HCT116 (cell line): ENCODE measurements around the gene CST11. TPM values are rescaled to one million over a fixed set of nuclear protein-coding genes. Genes with fewer than 3 reads are reported as not detected.

Source experiments
- ATAC-seq: fragments of 200-7000 bp; cut with Tn5 transposase; 2 replicates; pipeline ENCODE4 v1.9.1; 2020; ENCODE audit warnings: mild to moderate bottlenecking, moderate library complexity
- BruUV-seq: library from RNA; stranded (reverse); fragments of 400-500 nt; replicated peaks from 2 replicates; lab custom pipeline; 2021; lab: Mats Ljungman, UMichigan
- CTCF ChIA-PET: fragments of 300-600 bp; sonication (Branson Sonifier 250); formaldehyde crosslinking; loops from one replicate; lab custom pipeline; 2021; ENCODE audit warnings: antibody characterized with exemption; lab: Charles Lee
- POLR2A ChIA-PET: fragments of 300-600, 350-600 bp; sonication (Branson Sonifier 250); formaldehyde crosslinking; loops from one replicate; lab custom pipeline; 2021; ENCODE audit warnings: antibody characterized with exemption; lab: Charles Lee
- RAD21 ChIA-PET, 2 experiments: fragments of 300-600 bp; sonication (Branson Sonifier 250); formaldehyde crosslinking; loops; one replicate each; lab custom pipeline; 2023; ENCODE audit warnings: low total read pairs in 2 of 2; ENCODE audit not compliant: uncharacterized antibody in 2 of 2, unreplicated experiment in 2 of 2, low non-redundant PET in 1 of 2; lab: Charles Lee
- DNase-seq: peaks from one replicate; pipeline ENCODE4 v3.0.0-alpha.2; 2010; ENCODE audit warnings: low read depth, low spot score
- H2AFZ ChIP-seq: fragments of 200-600 bp; shearing (Covaris generic), sonication (generic); 2 replicates; pipeline ENCODE4 v1.6.1; 2017; ENCODE audit warnings: low read depth, mixed run types, mixed read lengths, antibody characterized with exemption, low read length; ENCODE audit not compliant: poor library complexity, severe bottlenecking
- H3K27ac ChIP-seq: 2 replicates; pipeline ENCODE4 v1.5.1; 2012; ENCODE audit warnings: low read depth, low read length
- H3K27me3 ChIP-seq: fragments of 200-600 bp; sonication (generic); 2 replicates; pipeline ENCODE4 v1.6.1; 2016; ENCODE audit warnings: mixed run types, low read length, mixed read lengths; ENCODE audit not compliant: insufficient read depth
- H3K36me3 ChIP-seq, 2 experiments: fragments of 200-500 bp in 1 of 2; fragments of 200-600 bp in 1 of 2; sonication (Bioruptor generic) in 1 of 2; sonication (generic) in 1 of 2; 2 replicates each; pipeline versions ENCODE4 v1.5.1 to v1.6.1; 2014 to 2016; ENCODE audit warnings: low read length in 2 of 2, inconsistent platforms in 1 of 2, mixed read lengths in 1 of 2, mixed run types in 1 of 2; ENCODE audit not compliant: insufficient read depth in 2 of 2, control insufficient read depth in 1 of 2
- H3K4me1 ChIP-seq, 2 experiments: fragments of 200-600 bp in 1 of 2; sonication (generic) in 1 of 2; 2 replicates each; pipeline versions ENCODE4 v1.5.1 to v1.6.1; 2012 to 2017; ENCODE audit warnings: low read length in 2 of 2, inconsistent platforms in 1 of 2, mild to moderate bottlenecking in 1 of 2, mixed read lengths in 1 of 2, mixed run types in 1 of 2, moderate library complexity in 1 of 2; ENCODE audit not compliant: insufficient read depth in 2 of 2, control insufficient read depth in 1 of 2
- H3K4me2 ChIP-seq: fragments of 200-600 bp; sonication (generic); 2 replicates; pipeline ENCODE4 v1.6.1; 2017; ENCODE audit warnings: mixed run types, low read length, mixed read lengths
- H3K4me3 ChIP-seq, 2 experiments: fragments of 200-600 bp in 1 of 2; sonication (generic) in 1 of 2; replicated peaks in 1 of 2; 2 replicates each; pipeline ENCODE4 v1.5.1; 2011 to 2016; ENCODE audit warnings: low read length in 2 of 2, control low read depth in 1 of 2, low read depth in 1 of 2, mild to moderate bottlenecking in 1 of 2, mixed read lengths in 1 of 2, mixed run types in 1 of 2
- H3K79me2 ChIP-seq: fragments of 200-600 bp; sonication (generic); 2 replicates; pipeline ENCODE4 v1.6.1; 2017; ENCODE audit warnings: mild to moderate bottlenecking, mixed run types, low read length, moderate library complexity, mixed read lengths; ENCODE audit not compliant: insufficient read depth
- H3K9ac ChIP-seq: fragments of 200-600 bp; sonication (generic); 2 replicates; pipeline ENCODE4 v1.6.1; 2016; ENCODE audit warnings: low read length, mixed read lengths
- H3K9me2 ChIP-seq: fragments of 200-600 bp; sonication (generic), shearing (Covaris generic); 2 replicates; pipeline ENCODE4 v1.6.1; 2017; ENCODE audit warnings: mixed run types, mild to moderate bottlenecking, moderate library complexity; ENCODE audit not compliant: insufficient read depth
- H3K9me3 ChIP-seq, 2 experiments: fragments of 200-500 bp in 1 of 2; fragments of 200-600 bp in 1 of 2; sonication (Bioruptor generic) in 1 of 2; sonication (generic) in 1 of 2; 2 replicates each; pipeline ENCODE4 v1.6.1; 2014 to 2017; ENCODE audit warnings: low read length in 2 of 2, mixed read lengths in 2 of 2, inconsistent platforms in 1 of 2, low read depth in 1 of 2, mild to moderate bottlenecking in 1 of 2, mixed run types in 1 of 2, moderate library complexity in 1 of 2; ENCODE audit not compliant: control insufficient read depth in 1 of 2, insufficient read depth in 1 of 2
- H4K20me1 ChIP-seq: fragments of 200-600 bp; sonication (generic), shearing (Covaris generic); 2 replicates; pipeline ENCODE4 v1.6.1; 2017; ENCODE audit warnings: mixed run types, mild to moderate bottlenecking, moderate library complexity; ENCODE audit not compliant: insufficient read depth
- ATF3 ChIP-seq: IDR thresholded peaks from 2 replicates; pipeline ENCODE4 v1.6.1; 2012
- CBX3 ChIP-seq: IDR thresholded peaks from 2 replicates; pipeline ENCODE4 v1.6.1; 2012; ENCODE audit warnings: low read depth
- CEBPB ChIP-seq: IDR thresholded peaks from 2 replicates; pipeline ENCODE4 v1.6.1; 2012; ENCODE audit warnings: low read depth
- EGR1 ChIP-seq: IDR thresholded peaks from 2 replicates; pipeline ENCODE4 v1.6.1; 2012; ENCODE audit warnings: low read depth
- ELF1 ChIP-seq: IDR thresholded peaks from 2 replicates; pipeline ENCODE4 v1.6.1; 2012; ENCODE audit warnings: low read depth, borderline replicate concordance
- EZH2 ChIP-seq: fragments of 200-600 bp; sonication (generic); IDR thresholded peaks from 2 replicates; pipeline ENCODE4 v1.6.1; 2017; ENCODE audit warnings: antibody characterized with exemption, mixed run types
- FOSL1 ChIP-seq: IDR thresholded peaks from 2 replicates; pipeline ENCODE4 v1.6.1; 2012; ENCODE audit warnings: low read depth
- JUND ChIP-seq: IDR thresholded peaks from 2 replicates; pipeline ENCODE4 v1.6.1; 2012
- POLR2A ChIP-seq: IDR thresholded peaks from 2 replicates; pipeline ENCODE4 v1.7.0; 2011; ENCODE audit warnings: borderline replicate concordance; ENCODE audit not compliant: insufficient read depth, insufficient read length; ENCODE audit errors: extremely low read depth
- POLR2AphosphoS5 ChIP-seq: IDR thresholded peaks from 2 replicates; pipeline ENCODE4 v1.6.1; 2011; ENCODE audit warnings: mild to moderate bottlenecking, low read depth, low read length, moderate library complexity
- RAD21 ChIP-seq: IDR thresholded peaks from 2 replicates; pipeline ENCODE4 v1.6.1; 2012; ENCODE audit warnings: low read depth, mild to moderate bottlenecking
- SRF ChIP-seq: IDR thresholded peaks from 2 replicates; pipeline ENCODE4 v1.6.1; 2012; ENCODE audit warnings: low read depth
- TCF7L2 ChIP-seq: IDR thresholded peaks from 2 replicates; pipeline ENCODE4 v1.7.0; 2011; ENCODE audit warnings: borderline replicate concordance, inconsistent platforms; ENCODE audit not compliant: insufficient read depth, insufficient read length; ENCODE audit errors: extremely low read depth
- YY1 ChIP-seq: IDR thresholded peaks from 2 replicates; pipeline ENCODE4 v1.6.1; 2011; ENCODE audit warnings: low read length, low read depth, moderate library complexity, mild to moderate bottlenecking; ENCODE audit not compliant: insufficient replicate concordance; ENCODE audit errors: extremely low read depth
- ZBTB33 ChIP-seq: IDR thresholded peaks from 2 replicates; pipeline ENCODE4 v1.6.1; 2011; ENCODE audit warnings: mild to moderate bottlenecking, low read length, moderate library complexity; ENCODE audit not compliant: insufficient replicate concordance; ENCODE audit errors: extremely low read depth
- intact Hi-C: fragments of 100-400 bp; cut with micrococcal nuclease; formaldehyde crosslinking; loops from 2 replicates; pipeline ENCODE4 v1.10.0; 2022
- total RNA-seq: library from RNA; stranded (reverse); gene quantifications from one replicate; pipeline ENCODE4 v1.2.1, GENCODE V29; 2021; ENCODE audit not compliant: unreplicated experiment
- TF ChIP-seq, protein P1 (sequence below), 3 experiments: fragments of 200-600 bp in 1 of 3; sonication (generic) in 1 of 3; IDR thresholded peaks in 2 of 3; conservative IDR thresholded peaks in 1 of 3; 2 replicates each; pipeline ENCODE4 v1.5.1; 2012 to 2017; ENCODE audit warnings: low read depth in 2 of 3, low read length in 2 of 3, antibody characterized with exemption in 1 of 3, borderline replicate concordance in 1 of 3, control low read depth in 1 of 3, mild to moderate bottlenecking in 1 of 3, mixed read lengths in 1 of 3, mixed run types in 1 of 3, moderate library complexity in 1 of 3; ENCODE audit not compliant: insufficient read depth in 1 of 3
- TF ChIP-seq, protein P2 (sequence below): IDR thresholded peaks from 2 replicates; pipeline ENCODE4 v1.6.1; 2012

The CST11 gene
- total RNA-seq, 1 experiment from 2014 or later, result not detected

DNA sequence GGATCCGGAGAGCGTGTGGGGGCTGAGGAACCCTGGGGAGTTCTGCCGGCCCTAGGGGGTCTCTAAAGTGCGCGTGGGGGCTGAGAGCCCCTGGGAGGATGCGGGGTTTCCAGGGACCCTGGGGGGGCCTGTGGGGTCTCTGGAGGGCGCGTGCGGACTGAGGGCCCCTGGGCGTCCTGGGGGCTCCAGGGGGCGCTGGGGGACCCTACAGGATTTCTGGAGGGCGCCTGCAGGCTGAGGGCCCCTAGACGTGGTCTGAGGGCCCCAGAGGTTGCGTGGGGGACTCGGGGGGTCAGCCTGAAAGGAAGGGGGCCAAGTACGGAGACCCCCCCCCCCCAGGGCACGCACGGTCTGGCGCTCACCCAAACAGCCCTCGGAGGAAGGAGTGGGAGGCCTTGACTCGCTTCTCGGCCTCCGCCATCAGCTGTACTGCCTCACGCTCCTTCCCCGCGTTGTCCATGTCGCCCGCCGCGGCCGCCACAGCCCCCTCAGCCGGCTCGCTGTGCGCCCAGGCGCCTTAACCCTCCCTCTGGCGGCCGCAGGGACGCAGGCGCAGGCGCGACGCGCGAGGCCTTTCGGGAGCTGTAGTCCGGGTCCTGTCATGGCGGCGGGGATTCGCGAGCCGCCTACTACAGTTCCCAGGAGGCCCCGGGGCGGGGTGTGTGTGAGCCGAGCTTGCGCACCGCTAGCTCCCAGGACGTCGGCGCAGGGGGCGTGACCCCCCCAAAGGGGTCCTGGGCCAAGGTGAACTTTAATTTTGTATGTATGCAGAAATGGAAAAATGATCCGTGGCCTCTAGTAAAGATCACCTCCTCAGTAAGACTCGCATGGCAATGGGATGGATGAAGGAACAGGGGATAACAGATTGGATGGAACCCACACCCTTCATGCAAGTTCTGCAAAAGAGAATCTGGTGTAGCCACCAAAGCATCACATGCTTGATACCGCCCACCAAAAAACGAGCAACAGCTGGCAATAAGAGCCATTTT is 31.4 kb downstream of the CST11 start, which contains the start of gene NAPB:
Gene NAPB, minus strand, starts transcription at position 546 of the 989 bp plus-strand sequence. Its CDS starts 86 bp downstream, at position 460.
- ChIA-PET POLR2A (interaction anchor here (0.9 to 1.0 kb wide), 2 partner anchors 13 to 63 kb away, joined by 3 to 5 read pairs; no protein-coding TSS in a partner anchor), RAD21 (no interaction called here), CTCF (interaction anchor here (0.9 to 2.4 kb wide), 4 partner anchors 20 to 186 kb away, joined by 3 to 8 read pairs (median 6); no protein-coding TSS in a partner anchor)
- H3K27ac ChIP-seq, result peak within 1 kb of the TSS; percentile 69; the same call in 1 of the 2 replicates
- ATAC-seq (peak; percentile 100), DNase-seq (peak; percentile 78)
- no peaks in the 10 kb centered on the region for H4K20me1 ChIP-seq
- H3K4me1 ChIP-seq, result peaks cover 2 to 12% of the 10 kb centered on the region in 2 experiments; a peak in 3 of 4 replicates
- peak within 1 kb of the TSS; percentile 88 for H3K4me2 ChIP-seq
- peak within 1 kb of the TSS; percentile 88 for H3K9ac ChIP-seq
- H3K9me3 ChIP-seq, result no peaks in the 10 kb centered on the region
- peaks cover 44% of the 10 kb centered on the region for H3K79me2 ChIP-seq
- intact Hi-C loops, result no loop called here
- peak within 1 kb of the TSS; percentile 83 to 87 for H3K4me3 ChIP-seq
- H3K27me3 ChIP-seq, result no peaks in the 10 kb centered on the region
- no peaks in the 10 kb centered on the region for H3K9me2 ChIP-seq
- no peaks in the 10 kb centered on the region for H3K36me3 ChIP-seq
- H2AFZ ChIP-seq, result peak within 1 kb of the TSS; percentile 75
- BruUV-seq, result TSS peak; percentile 31
- TF ChIP-seq CEBPB (no peak), CBX3 (no peak), SRF (no peak), YY1 (peak; percentile 94), ELF1 (no peak), ZBTB33 (no peak), EGR1 (no peak), ATF3 (no peak), FOSL1 (no peak), JUND (no peak), EZH2 (no peak), POLR2AphosphoS5 (peak; percentile 88), TCF7L2 (no peak), RAD21 (no peak), POLR2A (no peak)
- TF ChIP-seq, protein P1, sequence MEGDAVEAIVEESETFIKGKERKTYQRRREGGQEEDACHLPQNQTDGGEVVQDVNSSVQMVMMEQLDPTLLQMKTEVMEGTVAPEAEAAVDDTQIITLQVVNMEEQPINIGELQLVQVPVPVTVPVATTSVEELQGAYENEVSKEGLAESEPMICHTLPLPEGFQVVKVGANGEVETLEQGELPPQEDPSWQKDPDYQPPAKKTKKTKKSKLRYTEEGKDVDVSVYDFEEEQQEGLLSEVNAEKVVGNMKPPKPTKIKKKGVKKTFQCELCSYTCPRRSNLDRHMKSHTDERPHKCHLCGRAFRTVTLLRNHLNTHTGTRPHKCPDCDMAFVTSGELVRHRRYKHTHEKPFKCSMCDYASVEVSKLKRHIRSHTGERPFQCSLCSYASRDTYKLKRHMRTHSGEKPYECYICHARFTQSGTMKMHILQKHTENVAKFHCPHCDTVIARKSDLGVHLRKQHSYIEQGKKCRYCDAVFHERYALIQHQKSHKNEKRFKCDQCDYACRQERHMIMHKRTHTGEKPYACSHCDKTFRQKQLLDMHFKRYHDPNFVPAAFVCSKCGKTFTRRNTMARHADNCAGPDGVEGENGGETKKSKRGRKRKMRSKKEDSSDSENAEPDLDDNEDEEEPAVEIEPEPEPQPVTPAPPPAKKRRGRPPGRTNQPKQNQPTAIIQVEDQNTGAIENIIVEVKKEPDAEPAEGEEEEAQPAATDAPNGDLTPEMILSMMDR (IDR thresholded peaks at IDR 0.05 in 2 of 3, conservative IDR thresholded peaks at IDR 0.05 in 1 of 3; ENCODE audit: borderline replicate concordance in 1 of 3, insufficient read depth in 1 of 3, low read depth in 2 of 3, low read length in 2 of 3), result peak in 1 of 3 experiments; percentile 46; a peak in 3 of 6 replicates
- TF ChIP-seq, protein P2, sequence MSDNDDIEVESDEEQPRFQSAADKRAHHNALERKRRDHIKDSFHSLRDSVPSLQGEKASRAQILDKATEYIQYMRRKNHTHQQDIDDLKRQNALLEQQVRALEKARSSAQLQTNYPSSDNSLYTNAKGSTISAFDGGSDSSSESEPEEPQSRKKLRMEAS, result no peak
